Adrenal gland (tissue), 12 donors: ENCODE results near the gene RALGDS. TPM values are rescaled to one million over a fixed set of nuclear protein-coding genes. Genes with fewer than 3 reads are reported as not detected.
"Not testable (repeated sequence)": the region's sequence is repeated elsewhere in the genome, so short reads cannot be mapped to it uniquely, and the experiment has no call there.

Source experiments
- DNase-seq, 7 donors: peaks; one replicate each; pipeline ENCODE4 v3.0.0-alpha.2; 2019 to 2020
- H3K27ac ChIP-seq, 5 donors: fragments of 200-600 bp; sonication (generic) in 4 of 5; 1 replicate in 3 of 5; 2 replicates in 2 of 5; pipeline versions ENCODE4 v1.5.1 to v1.8.0; 2016 to 2020; ENCODE audit warnings: mild to moderate bottlenecking in 1 of 5
- H3K27me3 ChIP-seq: fragments of 200-600 bp; 2 replicates; pipeline ENCODE4 v1.8.0; 2021
- H3K36me3 ChIP-seq, 2 donors: fragments of 200-600 bp; replicated peaks in 1 of 2; 1 replicate in 1 of 2; 2 replicates in 1 of 2; pipeline versions ENCODE4 v1.5.1 to v1.8.0; 2018 to 2022
- H3K4me1 ChIP-seq, 2 donors: fragments of 200-600 bp; replicated peaks in 1 of 2; 1 replicate in 1 of 2; 2 replicates in 1 of 2; pipeline versions ENCODE4 v1.5.1 to v1.8.0; 2018 to 2021
- H3K4me3 ChIP-seq, 4 donors: fragments of 200-600 bp; sonication (generic) in 3 of 4; one replicate each; pipeline ENCODE4 v1.5.1; 2016 to 2018
- H3K9me3 ChIP-seq, 3 donors: fragments of 200-600 bp; sonication (generic) in 1 of 3; replicated peaks in 1 of 3; 1 replicate in 2 of 3; 2 replicates in 1 of 3; pipeline versions ENCODE4 v1.5.1 to v1.8.0; 2016 to 2021
- POLR2A ChIP-seq, 2 donors: fragments of 450-650 bp; IDR thresholded peaks; one replicate each; pipeline ENCODE4 v1.6.1; 2017; ENCODE audit warnings: antibody characterized with exemption in 2 of 2, mild to moderate bottlenecking in 2 of 2, moderate library complexity in 1 of 2
- WGBS, 4 donors: extraction: QIAGEN DNeasy Blood & Tissue Kit in 2 of 4; methylation state at CpG; one replicate each; pipeline versions ENCODE4 v1.1.5 to v1.1.7; 2013 to 2017; 5-methylcytosine and 5-hydroxymethylcytosine counted together
- intact Hi-C, 2 donors: fragments of 100-400 bp; cut with DNase I; formaldehyde crosslinking; loops; one replicate each; pipeline versions ENCODE4 v1.14.1 to v1.15.0; 2022 to 2023
- polyA plus RNA-seq, 3 donors: library from polyadenylated mRNA; stranded (reverse); fragments of 200-250 nt in 2 of 3; fragments of 350-450 nt in 1 of 3; fragmentation: Illumina TruSeq in 1 of 3; extraction: RNeasy Lipid Tissue Mini Kit (QIAGEN cat#74804) in 1 of 3; gene quantifications; one replicate each; pipeline ENCODE4 v1.2.3, GENCODE V29; 2013 to 2014
- total RNA-seq, 9 donors: library from RNA; depleted of rRNA in 4 of 9; stranded (reverse); fragments of >200 nt in 4 of 9; fragments of 120-200 nt in 1 of 9; fragmentation: NEBNext Ultra II Directional in 1 of 9; extraction: Animal tissue kit (Norgen Biotek cat#: 25700) in 1 of 9; gene quantifications; one replicate each; pipeline versions ENCODE4 v1.1.0 to v1.2.4, GENCODE V29; 2013 to 2023
- TF ChIP-seq, protein P1 (sequence below), 6 experiments: fragments of 450-650 bp in 4 of 6; fragments of 200-600 bp in 2 of 6; sonication (generic) in 1 of 6; IDR thresholded peaks; 1 replicate in 5 of 6; 2 replicates in 1 of 6; pipeline versions ENCODE4 v1.5.1 to v1.8.0; 2016 to 2021; ENCODE audit warnings: antibody characterized with exemption in 6 of 6, mild to moderate bottlenecking in 2 of 6, moderate library complexity in 1 of 6
- donor health status: healthy with polysubstance abuse.
- donor health status: Bipolar disorder and iron deficiency.
- donor health status: DM: yes; HTN: yes; CAD: no.
- donor health status: DM: no; HTN: no; CAD: no.
- donor health status: DM: no; HTN: no; CAD: no.
- donor health status: DM: yes; HTN: yes; CAD: no.

The RALGDS gene
- total and polyA plus RNA-seq, 12 donors = 21.3 to 170 (median 67.5) TPM

- intact Hi-C loops = no loop called here
- TF ChIP-seq, protein P1, sequence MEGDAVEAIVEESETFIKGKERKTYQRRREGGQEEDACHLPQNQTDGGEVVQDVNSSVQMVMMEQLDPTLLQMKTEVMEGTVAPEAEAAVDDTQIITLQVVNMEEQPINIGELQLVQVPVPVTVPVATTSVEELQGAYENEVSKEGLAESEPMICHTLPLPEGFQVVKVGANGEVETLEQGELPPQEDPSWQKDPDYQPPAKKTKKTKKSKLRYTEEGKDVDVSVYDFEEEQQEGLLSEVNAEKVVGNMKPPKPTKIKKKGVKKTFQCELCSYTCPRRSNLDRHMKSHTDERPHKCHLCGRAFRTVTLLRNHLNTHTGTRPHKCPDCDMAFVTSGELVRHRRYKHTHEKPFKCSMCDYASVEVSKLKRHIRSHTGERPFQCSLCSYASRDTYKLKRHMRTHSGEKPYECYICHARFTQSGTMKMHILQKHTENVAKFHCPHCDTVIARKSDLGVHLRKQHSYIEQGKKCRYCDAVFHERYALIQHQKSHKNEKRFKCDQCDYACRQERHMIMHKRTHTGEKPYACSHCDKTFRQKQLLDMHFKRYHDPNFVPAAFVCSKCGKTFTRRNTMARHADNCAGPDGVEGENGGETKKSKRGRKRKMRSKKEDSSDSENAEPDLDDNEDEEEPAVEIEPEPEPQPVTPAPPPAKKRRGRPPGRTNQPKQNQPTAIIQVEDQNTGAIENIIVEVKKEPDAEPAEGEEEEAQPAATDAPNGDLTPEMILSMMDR (IDR thresholded peaks at IDR 0.05) = no peak
- no peak for TF ChIP-seq POLR2A (IDR thresholded peaks at IDR 0.05)
- H3K4me3 ChIP-seq = no peak overlapping the region
- no peak for DNase-seq
- no peak overlapping the region for H3K27ac ChIP-seq
- WGBS, 4 donors = 64 to 76% (median 71%) methylated on average over 5 to 8 of the region's 8 CpGs
- no peaks in the 10 kb centered on the region for H3K36me3 ChIP-seq
- peaks cover 13 to 20% of the 10 kb centered on the region in 2 donors for H3K4me1 ChIP-seq
- no peaks in the 10 kb centered on the region for H3K9me3 ChIP-seq
- H3K27me3 ChIP-seq = no peaks in the 10 kb centered on the region
These were observed 46.9 kb downstream of the RALGDS start for GRCh38 chr9:133074111-133074651.

- 83 to 89% (median 88%) methylated on average over 10 to 12 of the region's 12 CpGs for WGBS, 4 donors
These were observed 47.7 kb downstream of the RALGDS start for GRCh38 chr9:133073086-133074014.

GRCh38 chr9:133072210-133072609 is 48.8 kb downstream of the RALGDS start:
- H3K27ac ChIP-seq, DNase-seq, H3K36me3 ChIP-seq, intact Hi-C loops, H3K27me3 ChIP-seq, H3K4me3 ChIP-seq, H3K9me3 ChIP-seq: not testable (repeated sequence)
- H3K4me1 ChIP-seq = peaks cover 13 to 20% of the 10 kb centered on the region in 2 donors
- 94 to 98% (median 96%) methylated on average over 5 of the region's 5 CpGs; no CpG with 5 or more reads in 1 of the 4 donors for WGBS, 4 donors

More at GRCh38 chr9:133073086-133074014, 47.7 kb downstream of the RALGDS start:
- Histone ChIP-seq H3K4me3 (no peak overlapping the region), H3K36me3 (no peaks in the 10 kb centered on the region), H3K4me1 (peaks cover 13 to 20% of the 10 kb centered on the region in 2 donors), H3K27ac (no peak overlapping the region), H3K27me3 (no peaks in the 10 kb centered on the region), H3K9me3 (no peaks in the 10 kb centered on the region)
- TF ChIP-seq POLR2A (IDR thresholded peaks at IDR 0.05) = no peak
- TF ChIP-seq, protein P1 (IDR thresholded peaks at IDR 0.05) = no peak
- intact Hi-C loops = no loop called here
- no peak for DNase-seq

- TF ChIP-seq, protein P1 (IDR thresholded peaks at IDR 0.05) = no peak
- no peak for TF ChIP-seq POLR2A (IDR thresholded peaks at IDR 0.05)
- Histone ChIP-seq H3K27ac (no peak overlapping the region), H3K36me3 (no peaks in the 10 kb centered on the region), H3K9me3 (no peaks in the 10 kb centered on the region), H3K4me1 (peaks cover 10 to 15% of the 10 kb centered on the region in 2 donors), H3K27me3 (no peaks in the 10 kb centered on the region), H3K4me3 (no peak overlapping the region)
- DNase-seq = no peak
- intact Hi-C loops = no loop called here
- 79 to 84% (median 82%) methylated on average over 1 to 33 of the region's 33 CpGs for WGBS, 4 donors
These were observed 49.4 kb downstream of the RALGDS start for GRCh38 chr9:133071484-133072150.

DNA sequence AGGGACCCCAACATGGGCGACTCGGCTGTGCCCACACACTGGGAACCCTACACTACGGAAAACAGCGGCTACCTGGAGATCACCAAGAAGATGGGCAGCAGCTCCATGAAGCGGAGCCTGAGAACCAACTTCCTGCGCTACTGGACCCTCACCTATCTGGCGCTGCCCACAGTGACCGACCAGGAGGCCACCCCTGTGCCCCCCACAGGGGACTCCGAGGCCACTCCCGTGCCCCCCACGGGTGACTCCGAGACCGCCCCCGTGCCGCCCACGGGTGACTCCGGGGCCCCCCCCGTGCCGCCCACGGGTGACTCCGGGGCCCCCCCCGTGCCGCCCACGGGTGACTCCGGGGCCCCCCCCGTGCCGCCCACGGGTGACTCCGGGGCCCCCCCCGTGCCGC is 50.1 kb downstream of the RALGDS start:
- 80 to 93% (median 85%) methylated on average over 9 to 21 of the region's 31 CpGs; no CpG with 5 or more reads in 1 of the 4 donors for WGBS, 4 donors
- DNase-seq, H3K4me3 ChIP-seq: not testable (repeated sequence)

GRCh38 chr9:133070500-133070961 is 50.5 kb downstream of the RALGDS start:
- H3K36me3 ChIP-seq, DNase-seq, H3K4me3 ChIP-seq, H3K27me3 ChIP-seq, intact Hi-C loops, H3K4me1 ChIP-seq, H3K9me3 ChIP-seq, H3K27ac ChIP-seq: not testable (repeated sequence)
- WGBS, 4 donors = 92 to 95% (median 94%) methylated on average over 9 to 17 of the region's 17 CpGs

More for the DNA sequence above, 50.1 kb downstream of the RALGDS start:
- H3K27ac ChIP-seq, H3K9me3 ChIP-seq, H3K4me1 ChIP-seq, H3K27me3 ChIP-seq, intact Hi-C loops, H3K36me3 ChIP-seq: not testable (repeated sequence)

DNA sequence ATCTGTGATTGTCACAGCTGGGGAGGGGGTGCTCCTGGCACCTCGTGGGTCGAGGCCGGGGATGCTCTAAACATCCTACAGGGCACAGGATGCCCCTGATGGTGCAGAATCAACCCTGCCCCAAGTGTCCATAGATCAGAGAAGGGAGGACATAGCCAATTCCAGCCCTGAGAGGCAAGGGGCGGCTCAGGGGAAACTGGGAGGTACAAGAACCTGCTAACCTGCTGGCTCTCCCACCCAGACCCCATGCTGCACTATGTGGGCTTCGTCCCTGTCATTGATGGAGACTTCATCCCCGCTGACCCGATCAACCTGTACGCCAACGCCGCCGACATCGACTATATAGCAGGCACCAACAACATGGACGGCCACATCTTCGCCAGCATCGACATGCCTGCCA is 52.6 kb downstream of the RALGDS start:
- 80 to 100% (median 94%) methylated on average over 1 to 2 of the region's 15 CpGs; no CpG with 5 or more reads in 1 of the 4 donors for WGBS, 4 donors

More for the DNA sequence above, 52.6 kb downstream of the RALGDS start:
- H3K4me3 ChIP-seq, H3K27ac ChIP-seq, H3K4me1 ChIP-seq, H3K27me3 ChIP-seq, intact Hi-C loops, DNase-seq, H3K36me3 ChIP-seq, H3K9me3 ChIP-seq: not testable (repeated sequence)
